Measurements from ENCODE around the gene INSC. TPM values are rescaled to one million over a fixed set of nuclear protein-coding genes. Genes with fewer than 3 reads are reported as not detected.

INSC gene
- total and polyA plus RNA-seq, 10 donors, result 0.04 to 1.8 (median 0.29) TPM; not detected in 2

DNA sequence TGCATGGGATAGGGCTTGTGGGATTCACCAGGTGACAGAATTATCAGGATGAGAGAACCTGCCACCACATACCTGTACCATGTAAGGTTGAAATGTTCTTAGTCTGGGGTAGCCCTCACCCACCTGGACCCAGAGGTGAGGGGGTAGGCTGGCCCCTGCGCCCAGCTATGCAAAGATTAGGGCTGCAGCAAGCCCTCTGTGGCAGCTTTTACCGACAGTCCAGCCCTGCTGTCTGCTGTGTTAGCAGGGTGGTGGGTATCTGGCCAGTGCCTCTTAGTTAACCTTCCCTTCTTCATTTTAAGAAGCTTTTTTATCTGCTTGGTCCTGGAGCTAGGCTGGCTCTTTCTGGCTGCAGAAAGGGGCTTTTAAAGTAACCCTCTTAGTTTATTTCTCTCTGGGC is 13.9 kb downstream of the INSC start:
- TF ChIP-seq, protein P1, sequence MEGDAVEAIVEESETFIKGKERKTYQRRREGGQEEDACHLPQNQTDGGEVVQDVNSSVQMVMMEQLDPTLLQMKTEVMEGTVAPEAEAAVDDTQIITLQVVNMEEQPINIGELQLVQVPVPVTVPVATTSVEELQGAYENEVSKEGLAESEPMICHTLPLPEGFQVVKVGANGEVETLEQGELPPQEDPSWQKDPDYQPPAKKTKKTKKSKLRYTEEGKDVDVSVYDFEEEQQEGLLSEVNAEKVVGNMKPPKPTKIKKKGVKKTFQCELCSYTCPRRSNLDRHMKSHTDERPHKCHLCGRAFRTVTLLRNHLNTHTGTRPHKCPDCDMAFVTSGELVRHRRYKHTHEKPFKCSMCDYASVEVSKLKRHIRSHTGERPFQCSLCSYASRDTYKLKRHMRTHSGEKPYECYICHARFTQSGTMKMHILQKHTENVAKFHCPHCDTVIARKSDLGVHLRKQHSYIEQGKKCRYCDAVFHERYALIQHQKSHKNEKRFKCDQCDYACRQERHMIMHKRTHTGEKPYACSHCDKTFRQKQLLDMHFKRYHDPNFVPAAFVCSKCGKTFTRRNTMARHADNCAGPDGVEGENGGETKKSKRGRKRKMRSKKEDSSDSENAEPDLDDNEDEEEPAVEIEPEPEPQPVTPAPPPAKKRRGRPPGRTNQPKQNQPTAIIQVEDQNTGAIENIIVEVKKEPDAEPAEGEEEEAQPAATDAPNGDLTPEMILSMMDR (IDR thresholded peaks at IDR 0.05 in 8 of 11, conservative IDR thresholded peaks at IDR 0.05 in 3 of 11), result no peak
- TF ChIP-seq POLR2A (IDR thresholded peaks at IDR 0.05), result no peak
- TF ChIP-seq POLR2AphosphoS5 (IDR thresholded peaks at IDR 0.05), result no peak
- no peak for DNase-seq
- Histone ChIP-seq H3K4me1 (no peaks in the 10 kb centered on the region), H3K27ac (no peak overlapping the region), H3K36me3 (no peaks in the 10 kb centered on the region), H3K4me3 (no peak overlapping the region), H3K9me3 (no peaks in the 10 kb centered on the region), H3K27me3 (replicated peaks in 1 of 7) (peaks cover 0 to 6% (median 0%) of the 10 kb centered on the region in 7 donors)
- WGBS, 5 donors, result 69 to 89% (median 81%) methylated on average over 2 of the region's 2 CpGs
- intact Hi-C loops (cut with DNase I; ENCODE audit: low total_unique reads), result no loop called here

DNA sequence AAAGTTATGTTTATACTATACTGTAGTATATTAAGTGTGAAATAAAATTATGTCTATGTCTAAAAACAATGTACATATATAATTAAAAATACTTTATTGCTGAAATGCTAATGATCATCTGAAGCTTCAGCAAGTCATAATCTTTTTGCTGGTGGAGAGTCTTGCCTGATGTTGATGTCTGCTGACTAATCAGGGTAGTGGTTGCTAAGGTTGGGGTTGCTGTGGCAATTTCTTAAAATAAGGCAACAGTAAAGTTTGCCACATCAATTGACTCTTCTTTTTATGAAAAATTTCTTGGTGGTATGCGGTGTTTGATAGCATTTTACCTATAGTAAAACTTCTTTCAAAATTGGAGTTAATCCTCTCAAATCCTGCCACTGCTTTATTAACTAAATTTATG is 21.4 kb downstream of the INSC start:
- Histone ChIP-seq H3K27me3 (replicated peaks in 1 of 7) (no peaks in the 10 kb centered on the region), H3K9me3 (no peaks in the 10 kb centered on the region), H3K4me1 (no peaks in the 10 kb centered on the region), H3K27ac (no peak overlapping the region), H3K36me3 (no peaks in the 10 kb centered on the region), H3K4me3 (no peak overlapping the region)
- no peak for DNase-seq
- TF ChIP-seq POLR2A (IDR thresholded peaks at IDR 0.05) (no peak), POLR2AphosphoS5 (IDR thresholded peaks at IDR 0.05) (no peak)
- TF ChIP-seq, protein P1 (IDR thresholded peaks at IDR 0.05 in 8 of 11, conservative IDR thresholded peaks at IDR 0.05 in 3 of 11), result no peak
- 76 to 87% (median 80%) methylated on average over 1 of the region's 1 CpG for WGBS, 5 donors
- intact Hi-C loops (cut with DNase I; ENCODE audit: low total_unique reads), result no loop called here

DNA sequence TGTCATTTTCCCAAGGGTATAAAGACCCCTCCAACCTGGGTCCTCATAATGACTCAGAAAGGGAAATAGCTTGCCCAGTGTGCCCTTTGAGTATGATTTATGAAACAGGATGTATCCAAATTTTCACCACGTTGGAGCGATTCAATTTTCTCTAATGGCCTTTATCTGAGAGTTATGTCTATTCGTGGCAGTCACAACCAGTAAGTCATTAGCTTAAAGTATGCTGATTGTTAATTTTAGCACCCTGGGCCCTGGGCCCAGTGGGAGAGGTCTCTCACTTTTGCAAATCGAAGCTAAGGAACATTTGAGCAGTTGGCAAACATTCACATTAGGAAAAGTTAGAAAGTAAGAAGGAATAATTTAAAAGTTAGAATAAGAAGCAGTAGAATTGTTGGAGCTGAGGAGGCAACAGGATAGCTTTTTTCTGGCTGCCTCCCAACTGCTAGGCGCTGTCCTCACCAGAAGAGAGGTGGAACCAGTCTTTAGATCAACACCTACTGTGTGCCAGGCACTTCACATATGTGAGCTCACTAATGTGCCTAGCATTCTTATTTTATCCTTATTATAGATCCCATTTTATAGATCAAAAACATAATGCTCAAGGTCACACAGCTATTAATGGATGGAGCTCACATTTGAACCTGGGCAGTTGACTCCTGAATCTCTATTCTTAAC is 24.5 kb downstream of the INSC start:
- WGBS, 5 donors, result 49 to 58% (median 54%) methylated on average over 5 of the region's 5 CpGs
- no peak overlapping the region for H3K27ac ChIP-seq
- intact Hi-C loops (cut with DNase I; ENCODE audit: low total_unique reads), result no loop called here
- no peaks in the 10 kb centered on the region for H3K27me3 ChIP-seq (replicated peaks in 1 of 7)
- no peak for TF ChIP-seq POLR2A (IDR thresholded peaks at IDR 0.05)
- no peak for DNase-seq
- H3K9me3 ChIP-seq, result no peaks in the 10 kb centered on the region
- no peaks in the 10 kb centered on the region for H3K4me1 ChIP-seq
- no peak overlapping the region for H3K4me3 ChIP-seq
- no peaks in the 10 kb centered on the region for H3K36me3 ChIP-seq

DNA sequence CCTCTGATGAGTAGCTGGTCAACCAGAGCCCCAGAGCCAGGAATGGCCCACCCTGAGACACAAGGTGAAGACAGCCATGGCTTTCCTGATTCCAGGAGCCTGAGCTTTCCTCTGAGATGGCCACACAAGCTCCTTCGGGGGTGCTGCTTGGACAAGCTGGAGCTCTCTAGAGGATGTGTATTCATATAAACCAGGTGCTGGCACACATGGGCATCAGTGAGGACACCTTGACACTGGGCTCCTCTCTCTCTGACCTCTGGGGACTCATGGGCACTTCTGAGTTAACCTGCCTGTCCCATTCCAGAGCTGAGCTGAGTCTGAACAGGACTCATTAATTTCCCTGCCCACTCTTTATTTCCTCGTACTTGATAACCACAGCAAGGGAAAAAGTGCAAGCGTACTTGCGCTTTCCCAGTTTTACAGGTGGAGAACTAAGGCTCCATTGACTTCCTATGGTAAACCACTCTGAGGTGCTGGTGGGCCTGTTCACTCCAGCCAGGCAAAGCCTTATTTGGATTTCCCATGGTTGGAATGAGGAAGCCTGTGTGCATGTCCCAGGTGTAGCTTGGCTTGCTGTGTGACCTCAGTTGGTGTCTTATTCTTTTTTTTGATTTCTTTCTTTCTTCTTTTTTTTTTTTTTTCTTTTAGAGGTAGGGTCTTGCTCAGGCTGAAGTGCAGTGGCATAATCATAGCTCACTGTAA is 25.4 kb downstream of the INSC start:
- WGBS, 5 donors, result 90 to 98% (median 91%) methylated on average over 4 of the region's 4 CpGs
- H3K9me3 ChIP-seq, result no peaks in the 10 kb centered on the region
- H3K27me3 ChIP-seq (replicated peaks in 1 of 7), result no peaks in the 10 kb centered on the region
- no peak for DNase-seq
- TF ChIP-seq POLR2AphosphoS5 (IDR thresholded peaks at IDR 0.05) (no peak), POLR2A (IDR thresholded peaks at IDR 0.05) (no peak)
- TF ChIP-seq, protein P1 (IDR thresholded peaks at IDR 0.05 in 8 of 11, conservative IDR thresholded peaks at IDR 0.05 in 3 of 11), result no peak
- H3K4me1 ChIP-seq, result no peaks in the 10 kb centered on the region
- no peak overlapping the region for H3K4me3 ChIP-seq
- H3K27ac ChIP-seq, result no peak overlapping the region
- intact Hi-C loops (cut with DNase I; ENCODE audit: low total_unique reads), result no loop called here
- H3K36me3 ChIP-seq, result no peaks in the 10 kb centered on the region

All from spleen (tissue), 11 donors.